HepG2 (cell line): ENCODE measurements around the gene LRRN4CL. TPM values are rescaled to one million over a fixed set of nuclear protein-coding genes. Genes with fewer than 3 reads are reported as not detected.

Source experiments
- BCL3 ChIP-seq: sonication (generic); formaldehyde crosslinking; IDR thresholded peaks from 2 replicates; pipeline ENCODE4 v1.5.1; 2020; ENCODE audit warnings: mild to moderate bottlenecking, missing genetic modification reagents, moderate library complexity
- GABPA ChIP-seq, 2 experiments: IDR thresholded peaks; 2 replicates each; pipeline ENCODE4 v1.6.1; 2011 to 2016; ENCODE audit warnings: low read depth in 2 of 2, low read length in 1 of 2, missing biosample characterization in 1 of 2, missing genetic modification characterization in 1 of 2
- KMT2A ChIP-seq: sonication (generic); formaldehyde crosslinking; IDR thresholded peaks from 2 replicates; pipeline ENCODE4 v1.4.0; 2020; ENCODE audit warnings: missing genetic modification reagents
- MAX ChIP-seq: IDR thresholded peaks from 2 replicates; pipeline ENCODE4 v1.6.1; 2012; ENCODE audit warnings: inconsistent platforms
- MBNL3 ChIP-seq: fragments of 250-450 bp; sonication (Bioruptor Pico); conservative IDR thresholded peaks from 2 replicates; pipeline ENCODE4 v1.8.0; 2022; ENCODE audit warnings: mild to moderate bottlenecking, inconsistent platforms
- MEIS1 ChIP-seq: sonication (generic); formaldehyde crosslinking; IDR thresholded peaks from 2 replicates; pipeline ENCODE4 v1.9.0; 2021; ENCODE audit warnings: mild to moderate bottlenecking, missing genetic modification reagents, moderate library complexity, borderline replicate concordance
- NFKBIZ ChIP-seq: IDR thresholded peaks from 2 replicates; pipeline ENCODE4 v1.6.1; 2018; ENCODE audit warnings: missing genetic modification reagents, missing compliant biosample characterization
- POLR2AphosphoS5 ChIP-seq: IDR thresholded peaks from 2 replicates; pipeline ENCODE4 v1.6.1; 2012; ENCODE audit warnings: low read depth, low read length
- RARA ChIP-seq: IDR thresholded peaks from 2 replicates; pipeline ENCODE4 v1.6.1; 2016; ENCODE audit warnings: missing genetic modification reagents, missing compliant biosample characterization
- SALL2 ChIP-seq: sonication (generic); formaldehyde crosslinking; IDR thresholded peaks from 2 replicates; pipeline ENCODE4 v1.8.1; 2023; ENCODE audit warnings: mild to moderate bottlenecking, missing genetic modification reagents, inconsistent platforms
- SMAD9 ChIP-seq: sonication (generic); formaldehyde crosslinking; IDR thresholded peaks from 2 replicates; pipeline ENCODE4 v1.5.1; 2020; ENCODE audit warnings: mild to moderate bottlenecking, missing genetic modification reagents
- ZBTB26 ChIP-seq: IDR thresholded peaks from 2 replicates; pipeline ENCODE4 v1.6.1; 2016; ENCODE audit warnings: missing compliant biosample characterization, missing genetic modification reagents, borderline replicate concordance
- ZFP1 ChIP-seq: IDR thresholded peaks from 2 replicates; pipeline ENCODE4 v1.6.1; 2016
- ZNF260 ChIP-seq: sonication (generic); formaldehyde crosslinking; IDR thresholded peaks from 2 replicates; pipeline ENCODE4 v1.4.0; 2020; ENCODE audit warnings: missing genetic modification reagents, low read depth, mild to moderate bottlenecking, borderline replicate concordance
- ZNF264 ChIP-seq: sonication (generic); formaldehyde crosslinking; IDR thresholded peaks from 2 replicates; pipeline ENCODE4 v1.4.0; 2020; ENCODE audit warnings: missing genetic modification reagents
- ZNF468 ChIP-seq: sonication (generic); formaldehyde crosslinking; IDR thresholded peaks from 2 replicates; pipeline ENCODE4 v1.8.0; 2022; ENCODE audit warnings: mild to moderate bottlenecking, moderate library complexity, missing genetic modification reagents
- ZNF563 ChIP-seq: sonication (generic); formaldehyde crosslinking; IDR thresholded peaks from 2 replicates; pipeline ENCODE4 v1.8.0; 2022; ENCODE audit warnings: mild to moderate bottlenecking, moderate library complexity, missing genetic modification reagents
- ZNF569 ChIP-seq: sonication (generic); formaldehyde crosslinking; IDR thresholded peaks from 2 replicates; pipeline ENCODE4 v1.5.0; 2020; ENCODE audit warnings: mild to moderate bottlenecking, missing genetic modification reagents, moderate library complexity, borderline replicate concordance
- ZNF616 ChIP-seq: sonication (generic); formaldehyde crosslinking; IDR thresholded peaks from 2 replicates; pipeline ENCODE4 v1.5.0; 2020; ENCODE audit warnings: low read depth, mild to moderate bottlenecking, missing genetic modification reagents
- ZNF646 ChIP-seq: sonication (generic); formaldehyde crosslinking; IDR thresholded peaks from 2 replicates; pipeline ENCODE4 v1.9.0; 2021; ENCODE audit warnings: mild to moderate bottlenecking, missing genetic modification reagents
- ZNF772 ChIP-seq: sonication (generic); formaldehyde crosslinking; IDR thresholded peaks from 2 replicates; pipeline ENCODE4 v1.5.0; 2020; ENCODE audit warnings: mild to moderate bottlenecking, missing genetic modification reagents
- polyA plus RNA-seq, 8 experiments: library from polyadenylated mRNA; depleted of rRNA in 3 of 8; stranded (reverse) in 7 of 8; unstranded in 1 of 8; fragments of >200 nt; fragmentation: Illumina TruSeq in 4 of 8; extraction: Trizol in 4 of 8; gene quantifications; 2 replicates each; pipeline versions ENCODE4 v1.2.1 to v1.2.3, GENCODE V29; 2011 to 2016; ENCODE audit warnings: low read depth in 4 of 8, missing spikeins in 1 of 8, mixed read lengths in 1 of 8; ENCODE audit not compliant: insufficient read depth in 1 of 8
- total RNA-seq, 5 experiments: library from RNA; depleted of rRNA; stranded (reverse); fragments of >200 nt; fragmentation: Illumina TruSeq; extraction: Trizol; gene quantifications; 2 replicates each; pipeline ENCODE4 v1.2.3, GENCODE V29; 2016; ENCODE audit warnings: low read depth in 1 of 5

Gene LRRN4CL
- total and polyA plus RNA-seq, 2 of the 13 experiments (the other 11 are each of a cell fraction or from before 2014, with no cell fraction given), result 0.11 TPM; not detected in 1

GRCh38 chr11:62665599-62666258 lies 23.6 kb downstream of the LRRN4CL start (continued):
- TF ChIP-seq KMT2A (peak; percentile 23; the same call in 1 of the 2 replicates), MAX (peak; percentile 45; the same call in 1 of the 2 replicates), MEIS1 (CRISPR knock-in tag) (peak; percentile 35; the same call in 1 of the 2 replicates), RARA (CRISPR knock-in tag) (0 out of 2 replicates have a peak, but pooled peaks have one; percentile 11), ZBTB26 (CRISPR knock-in tag) (no peak), ZNF616 (CRISPR knock-in tag) (0 out of 2 replicates have a peak, but pooled peaks have one; percentile 1), POLR2AphosphoS5 (peak; percentile 38; the same call in 1 of the 2 replicates), ZNF260 (CRISPR knock-in tag) (0 out of 2 replicates have a peak, but pooled peaks have one; percentile 18), NFKBIZ (CRISPR knock-in tag) (no peak), ZNF772 (no peak), ZNF646 (CRISPR knock-in tag) (peak; percentile 22; the same call in 1 of the 2 replicates), GABPA (IDR thresholded peaks at IDR 0.05; ENCODE audit: low read depth, low read length) (0 out of 2 replicates have a peak, but pooled peaks have one; percentile 16), GABPA (CRISPR knock-in tag; IDR thresholded peaks at IDR 0.05; ENCODE audit: low read depth) (no peak), ZNF264 (CRISPR knock-in tag) (0 out of 2 replicates have a peak, but pooled peaks have one; percentile 13), MBNL3 (CRISPR knock-in tag) (no peak), BCL3 (no peak), SALL2 (CRISPR knock-in tag) (no peak), ZFP1 (CRISPR knock-in tag) (no peak), ZNF468 (CRISPR knock-in tag) (no peak), ZNF563 (0 out of 2 replicates have a peak, but pooled peaks have one; percentile 20), ZNF569 (CRISPR knock-in tag) (0 out of 2 replicates have a peak, but pooled peaks have one; percentile 18), SMAD9 (0 out of 2 replicates have a peak, but pooled peaks have one; percentile 12)
